ENCODE results near the gene TIMP3.

The TIMP3 gene

DNA sequence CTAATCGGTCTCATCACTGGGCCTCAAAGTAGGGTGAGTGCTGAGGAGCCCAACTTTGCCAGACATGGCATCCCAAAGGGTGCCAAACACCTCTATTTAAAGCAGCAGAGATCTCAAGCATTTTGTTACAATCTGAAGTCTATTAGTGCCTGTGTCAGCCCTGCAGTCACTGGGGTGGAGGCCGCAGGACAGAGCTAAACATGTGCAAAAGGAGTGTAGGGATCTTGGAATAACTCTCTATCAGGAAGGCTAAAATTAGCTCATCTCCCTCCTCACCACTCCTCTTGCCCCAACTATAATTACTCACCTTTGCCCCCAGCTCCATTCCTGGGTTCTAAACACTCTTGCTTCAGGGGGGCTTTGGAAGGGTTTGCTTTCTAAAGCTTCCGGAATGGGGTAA is 87.5 kb downstream of the TIMP3 start:
- DNase-seq = no peak

DNA sequence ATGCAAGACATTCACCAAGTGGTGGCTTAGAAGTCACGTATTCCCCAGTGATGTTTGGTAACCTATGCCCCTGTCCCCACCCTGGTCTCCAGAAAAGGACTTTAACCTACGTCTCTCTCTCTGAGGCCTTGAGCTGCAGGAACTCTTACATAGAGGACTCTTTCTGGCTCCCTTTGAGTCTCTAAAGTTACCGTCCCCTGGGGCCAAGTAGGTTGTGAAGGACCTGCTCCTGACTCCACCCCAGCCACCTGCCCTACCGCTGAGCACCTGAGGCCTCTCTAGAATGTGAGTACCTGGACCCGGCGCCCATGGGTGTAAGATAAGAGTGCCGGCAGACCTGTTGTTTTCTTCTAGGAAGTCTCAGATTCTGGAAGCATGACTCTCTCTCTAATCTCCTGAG is 95.4 kb downstream of the TIMP3 start:
- no peak for DNase-seq

DNA sequence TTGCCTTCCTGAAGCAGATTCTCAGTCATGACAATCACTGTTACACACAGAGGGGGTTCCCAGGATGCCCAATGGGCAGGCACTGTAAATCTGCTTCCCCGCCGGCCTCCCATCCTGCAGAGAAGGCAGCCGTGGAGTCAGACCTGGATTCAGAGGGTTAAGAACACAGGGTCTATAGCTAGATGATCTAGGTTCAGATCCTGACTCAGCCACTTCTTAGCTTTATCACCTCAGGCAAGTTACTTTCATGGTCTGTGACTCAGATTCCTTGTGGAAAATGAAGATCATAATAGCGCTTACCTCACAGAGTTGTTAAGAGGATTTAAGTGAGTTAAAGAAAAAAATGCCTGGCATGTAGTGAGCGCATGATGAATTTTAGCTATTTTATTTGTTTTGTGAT is 95.9 kb downstream of the TIMP3 start:
- no peak for DNase-seq

DNA sequence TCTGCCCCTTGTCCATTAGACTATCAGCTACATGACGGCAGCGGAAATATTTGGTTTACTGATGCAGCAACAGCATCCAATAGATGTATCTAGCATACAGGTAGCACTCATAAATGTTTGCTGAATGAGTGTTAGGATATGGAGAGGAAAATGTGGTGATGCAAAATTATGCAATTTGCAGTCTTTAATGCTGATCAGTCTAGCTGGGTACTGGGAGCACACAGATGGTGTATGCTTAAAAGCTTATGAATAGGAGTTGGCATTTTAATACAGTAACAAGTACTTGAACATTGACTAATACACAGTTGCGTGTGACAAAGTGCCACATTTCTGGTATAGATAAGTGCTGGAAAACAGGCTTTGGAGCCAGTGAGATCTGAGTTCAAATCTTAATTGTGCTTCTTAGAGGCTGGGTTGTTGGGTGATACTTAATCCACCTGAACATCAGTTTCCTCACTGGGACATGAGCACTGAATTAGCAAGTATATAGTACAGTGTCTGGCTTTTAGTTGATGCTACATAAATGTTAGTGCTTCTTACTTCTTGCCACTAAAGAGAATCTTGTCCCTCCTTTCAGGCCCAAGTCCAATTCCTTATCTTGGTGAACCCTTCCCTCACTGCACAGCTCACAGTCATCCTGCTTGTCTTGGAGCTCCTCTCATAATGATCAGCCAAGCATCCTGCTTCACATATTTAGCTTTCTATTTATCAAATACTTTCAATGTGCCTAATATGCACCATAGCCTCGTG is 99.6 kb downstream of the TIMP3 start:
- DNase-seq = no peak

DNA sequence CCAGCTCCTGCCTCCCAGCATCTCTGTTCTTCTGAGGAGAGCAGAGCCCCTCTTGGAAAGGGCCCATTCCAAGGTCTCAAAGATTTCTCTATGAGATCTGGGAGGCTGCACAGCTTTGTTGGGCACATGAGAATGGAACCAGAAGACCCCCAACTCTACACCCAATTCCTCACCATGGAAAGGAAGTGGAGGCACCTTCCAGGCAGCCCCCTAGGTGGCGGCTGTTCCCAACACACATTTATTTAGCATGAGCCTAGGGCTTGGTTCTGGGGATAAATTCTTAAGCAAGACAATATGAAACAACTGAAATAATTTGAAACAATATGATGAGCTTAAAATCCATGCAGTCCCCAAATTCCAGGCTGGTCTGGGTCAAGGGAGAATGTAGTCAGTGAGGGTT is 100.4 kb downstream of the TIMP3 start:
- no peak for DNase-seq

DNA sequence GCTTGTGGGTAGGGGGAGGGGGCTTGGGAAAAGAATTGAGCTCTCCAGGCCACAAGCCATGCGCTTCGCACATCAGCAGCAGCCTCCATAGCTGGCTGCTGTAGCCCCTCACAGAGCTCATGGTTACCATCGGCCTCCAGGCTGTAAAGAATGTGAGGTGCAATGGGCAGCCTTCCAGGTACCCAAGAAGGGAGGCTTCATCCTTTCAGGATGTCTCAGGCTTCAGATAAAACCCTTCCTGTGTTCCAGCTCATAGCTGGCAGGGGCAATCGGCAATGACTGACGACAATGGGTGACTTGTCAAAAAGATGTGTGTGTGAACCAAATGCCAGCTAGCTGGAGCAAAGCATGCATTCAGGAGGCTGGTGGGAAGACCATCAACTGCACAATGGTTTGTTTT is 102.0 kb downstream of the TIMP3 start:
- DNase-seq = no peak

DNA sequence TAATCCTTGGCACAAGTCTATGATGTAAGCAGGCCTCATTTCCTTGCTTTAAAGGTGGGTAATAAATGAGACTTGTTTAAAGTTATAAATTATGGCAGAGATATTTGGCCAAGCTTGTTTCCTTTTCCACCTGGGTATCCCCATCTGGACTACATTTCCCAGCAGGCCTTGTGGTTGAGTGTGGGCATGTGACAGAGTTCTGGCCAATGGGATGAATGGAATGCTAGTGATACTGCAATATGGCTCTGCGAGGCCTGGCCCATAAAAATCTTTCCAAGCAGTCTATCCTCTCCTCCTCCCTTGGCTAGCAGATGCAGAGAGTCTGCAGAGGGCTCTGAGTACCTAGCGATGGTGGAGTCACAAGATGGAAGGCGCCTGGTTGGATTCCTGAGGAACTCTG is 102.5 kb downstream of the TIMP3 start:
- no peak for DNase-seq

DNA sequence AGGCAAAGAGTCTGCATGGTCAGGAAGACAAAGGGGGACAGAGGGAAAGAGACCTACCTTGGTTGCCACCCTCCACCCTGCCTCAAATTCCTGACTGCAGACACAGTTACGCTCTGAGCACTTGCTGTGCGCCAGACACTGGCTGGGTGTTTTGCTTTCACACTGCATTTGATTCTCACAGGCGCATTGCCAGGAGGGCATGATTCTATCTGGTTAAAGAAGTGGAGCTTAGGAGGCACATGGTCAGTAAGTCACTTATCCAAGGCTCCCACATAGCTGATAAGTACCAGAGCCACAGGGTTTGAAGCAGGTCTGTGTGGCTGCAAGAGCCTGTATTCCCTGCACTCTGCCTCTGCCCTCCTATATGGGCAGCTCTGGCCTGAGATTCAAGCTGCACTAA is 103.9 kb downstream of the TIMP3 start:
- DNase-seq = no peak

DNA sequence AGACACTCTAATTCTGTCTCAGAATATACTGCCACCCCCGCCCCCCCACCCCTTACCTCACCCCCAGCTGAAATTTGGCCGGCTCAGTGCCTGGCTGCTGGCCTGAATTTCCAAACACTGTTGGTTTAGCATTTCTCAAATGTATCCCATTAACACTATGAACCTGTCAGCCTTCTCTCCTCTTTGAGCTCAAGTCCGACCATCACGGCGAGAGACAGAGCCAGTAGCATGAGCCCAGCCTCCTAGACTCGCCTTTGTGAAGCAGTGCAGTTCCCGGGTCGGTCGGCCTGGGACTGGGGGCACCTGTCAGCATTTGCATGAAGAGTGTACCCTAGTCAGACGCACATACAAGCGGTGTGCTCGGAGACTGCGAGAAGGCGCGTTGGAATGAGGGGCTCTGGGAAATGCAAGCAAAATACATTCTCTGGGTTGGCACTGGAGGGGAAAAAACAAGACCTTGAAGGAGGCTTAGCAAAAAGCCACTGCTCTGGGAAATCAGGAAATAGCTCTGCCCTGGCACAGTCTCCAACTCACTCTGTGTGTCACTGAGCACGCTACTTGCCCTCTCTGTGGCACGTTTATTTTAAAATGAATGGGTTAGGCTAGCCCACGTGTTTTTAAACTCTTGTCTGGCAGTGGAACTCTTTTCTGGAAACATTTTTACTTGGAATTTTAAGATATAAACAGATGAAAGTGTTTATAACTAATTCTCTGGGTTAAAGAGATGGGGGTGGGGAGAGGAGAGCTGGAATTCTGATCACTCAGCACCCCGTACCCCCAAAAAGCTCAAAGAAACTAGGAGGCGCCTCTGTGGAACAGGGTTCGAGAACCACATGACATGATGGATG is 108.3 kb downstream of the TIMP3 start:
- DNase-seq = no peak

DNA sequence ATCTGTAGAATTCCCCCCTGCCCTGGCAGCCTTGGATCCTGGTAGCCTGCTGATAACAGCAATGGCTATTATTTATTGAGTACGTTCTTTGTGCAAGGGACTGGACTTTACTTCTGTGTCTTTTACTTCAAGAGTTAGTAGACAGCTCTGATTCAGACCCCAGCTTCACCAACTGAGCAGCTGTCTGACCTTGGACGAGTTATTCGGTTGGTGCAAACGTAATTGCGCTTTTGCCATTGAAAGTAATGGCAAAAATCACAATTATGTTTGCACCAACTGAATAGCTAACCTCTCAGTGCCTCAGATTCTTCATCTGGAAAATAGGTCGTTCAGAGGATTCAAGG is 108.9 kb downstream of the TIMP3 start:
- DNase-seq = no peak

DNA sequence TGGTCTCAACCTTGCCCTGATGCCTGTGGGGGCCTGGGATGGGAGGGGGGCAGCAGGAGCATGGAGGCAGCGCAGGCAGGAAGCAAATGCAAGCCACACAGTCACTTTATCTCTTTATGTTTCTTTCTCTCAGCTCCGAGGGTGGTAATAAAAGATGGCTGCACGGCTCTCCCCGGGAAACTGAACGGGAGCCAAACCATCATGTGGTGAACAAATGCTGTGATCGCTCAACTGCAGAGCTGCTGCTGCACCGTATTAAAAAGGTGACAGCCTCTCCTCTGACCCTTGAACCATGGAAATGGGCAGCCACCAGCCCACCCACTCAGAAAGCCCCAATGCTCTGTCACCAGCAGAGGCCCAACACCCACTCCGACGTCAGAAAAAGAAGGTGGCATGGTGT is 110.0 kb downstream of the TIMP3 start:
- DNase-seq = no peak

Data from activated gamma-delta T cell (primary cell).